ENCODE data around the gene COL1A1.

COL1A1 gene

GRCh38 chr17:50165466-50165865, 36.0 kb downstream of the COL1A1 start:
- FAIRE-seq: no peak
- no peak for TF ChIP-seq CTCF (IDR thresholded peaks at IDR 0.05; ENCODE audit: insufficient read depth, missing control alignments)
- no peak for DNase-seq (ENCODE audit: insufficient read length, low spot score)

- FAIRE-seq: no peak
- TF ChIP-seq CTCF (IDR thresholded peaks at IDR 0.05; ENCODE audit: insufficient read depth, missing control alignments): no peak
- DNase-seq (ENCODE audit: insufficient read length, low spot score): no peak
Measured at GRCh38 chr17:50165066-50165465, 36.4 kb downstream of the COL1A1 start.

- DNase-seq (ENCODE audit: insufficient read length, low spot score) (no peak), FAIRE-seq (no peak)
- TF ChIP-seq CTCF (IDR thresholded peaks at IDR 0.05; ENCODE audit: insufficient read depth, missing control alignments): no peak
Measured at GRCh38 chr17:50164697-50164988, 36.8 kb downstream of the COL1A1 start.

DNA sequence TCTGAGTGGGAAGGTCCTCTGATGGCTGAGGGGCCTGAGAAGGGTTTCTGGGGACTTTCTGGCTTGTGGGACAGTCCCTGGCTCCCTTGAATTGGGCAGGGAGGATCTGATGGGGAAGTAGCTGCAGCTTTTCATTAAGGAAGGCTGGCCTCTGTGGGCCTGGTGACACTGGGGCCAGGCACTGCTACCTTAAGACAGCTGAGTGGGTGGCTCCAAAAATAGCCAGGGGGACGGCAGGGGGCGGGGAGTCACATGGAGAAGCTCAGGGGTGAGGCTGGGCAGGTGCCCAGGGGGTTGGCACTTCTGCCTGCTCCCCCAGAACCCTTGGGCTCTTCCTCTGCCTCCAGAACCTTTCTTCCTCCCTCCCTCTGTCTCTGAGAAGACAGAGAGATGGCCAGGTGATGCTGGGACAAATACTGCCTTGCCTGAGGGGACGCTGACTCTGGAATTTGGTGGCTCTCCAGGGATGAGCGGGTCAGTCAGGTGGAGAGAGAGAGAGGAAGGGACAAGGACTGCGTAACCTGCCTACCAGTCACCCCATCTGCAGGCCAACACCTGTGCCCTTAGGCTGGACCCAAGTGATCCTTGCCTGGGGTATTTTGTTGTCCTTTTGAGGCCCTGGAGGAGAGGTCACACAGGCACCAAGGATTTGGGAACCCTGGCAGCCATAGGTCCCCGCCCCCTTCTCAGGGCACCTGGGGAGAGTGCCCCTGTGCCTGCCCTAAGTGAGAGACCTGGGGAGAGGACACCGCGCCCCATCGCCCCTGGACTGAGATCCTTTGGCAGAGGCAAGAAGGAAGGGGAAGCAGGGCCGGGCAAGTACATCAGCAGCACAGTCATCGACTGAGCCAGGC, 37.4 kb downstream of the COL1A1 start:
- no peak for TF ChIP-seq CTCF (IDR thresholded peaks at IDR 0.05; ENCODE audit: insufficient read depth, missing control alignments)
- DNase-seq (ENCODE audit: insufficient read length, low spot score): no peak
- no peak for FAIRE-seq

GRCh38 chr17:50162466-50163254, 38.8 kb downstream of the COL1A1 start:
- no peak for TF ChIP-seq CTCF (IDR thresholded peaks at IDR 0.05; ENCODE audit: insufficient read depth, missing control alignments)
- FAIRE-seq: no peak
- no peak for DNase-seq (ENCODE audit: insufficient read length, low spot score)

GRCh38 chr17:50161911-50162288, 39.5 kb downstream of the COL1A1 start:
- no peak for FAIRE-seq
- no peak for TF ChIP-seq CTCF (IDR thresholded peaks at IDR 0.05; ENCODE audit: insufficient read depth, missing control alignments)
- no peak for DNase-seq (ENCODE audit: insufficient read length, low spot score)

Measured in D721Med (cell line).